Spleen (tissue), 11 donors: Measurements from ENCODE around the gene MMP25. TPM values are rescaled to one million over a fixed set of nuclear protein-coding genes. Genes with fewer than 3 reads are reported as not detected.

Experiments used
- DNase-seq: peaks from one replicate; pipeline ENCODE4 v3.0.0-alpha.2; 2020
- H3K27ac ChIP-seq, 8 donors: fragments of 200-600 bp; sonication (generic) in 7 of 8; 1 replicate in 4 of 8; 2 replicates in 4 of 8; pipeline versions ENCODE4 v1.5.0 to v1.8.0; 2016 to 2021; ENCODE audit warnings: inconsistent platforms in 4 of 8, mild to moderate bottlenecking in 4 of 8, moderate library complexity in 1 of 8
- H3K27me3 ChIP-seq, 7 donors: fragments of 200-600 bp; sonication (generic) in 6 of 7; replicated peaks in 1 of 7; 1 replicate in 4 of 7; 2 replicates in 3 of 7; pipeline versions ENCODE4 v1.5.0 to v1.8.0; 2016 to 2021; ENCODE audit warnings: inconsistent platforms in 3 of 7, mild to moderate bottlenecking in 1 of 7
- H3K36me3 ChIP-seq, 6 donors: fragments of 200-600 bp; sonication (generic) in 5 of 6; 1 replicate in 4 of 6; 2 replicates in 2 of 6; pipeline versions ENCODE4 v1.5.0 to v1.8.0; 2016 to 2021; ENCODE audit warnings: inconsistent platforms in 2 of 6
- H3K4me1 ChIP-seq, 6 donors: fragments of 200-600 bp; sonication (generic) in 5 of 6; 1 replicate in 3 of 6; 2 replicates in 3 of 6; pipeline versions ENCODE4 v1.5.0 to v1.8.0; 2016 to 2021; ENCODE audit warnings: inconsistent platforms in 3 of 6
- H3K4me3 ChIP-seq, 8 donors: fragments of 200-600 bp; sonication (generic) in 7 of 8; 1 replicate in 4 of 8; 2 replicates in 4 of 8; pipeline versions ENCODE4 v1.5.0 to v1.8.0; 2016 to 2021; ENCODE audit warnings: inconsistent platforms in 4 of 8, mild to moderate bottlenecking in 4 of 8, moderate library complexity in 2 of 8
- H3K9me3 ChIP-seq, 8 donors: fragments of 200-600 bp; sonication (generic) in 7 of 8; 1 replicate in 4 of 8; 2 replicates in 4 of 8; pipeline versions ENCODE4 v1.5.0 to v1.8.0; 2016 to 2021; ENCODE audit warnings: inconsistent platforms in 4 of 8
- CTCF ChIP-seq, 11 experiments: fragments of 200-600 bp in 7 of 11; fragments of 450-650 bp in 4 of 11; sonication (generic) in 4 of 11; IDR thresholded peaks in 8 of 11; conservative IDR thresholded peaks in 3 of 11; 1 replicate in 7 of 11; 2 replicates in 4 of 11; pipeline versions ENCODE4 v1.4.0 to v1.8.0; 2016 to 2021; ENCODE audit warnings: antibody characterized with exemption in 11 of 11, inconsistent platforms in 4 of 11, mild to moderate bottlenecking in 1 of 11
- POLR2A ChIP-seq, 3 donors: fragments of 450-650 bp; IDR thresholded peaks; one replicate each; pipeline ENCODE4 v1.5.1; 2017; ENCODE audit warnings: antibody characterized with exemption in 3 of 3, mild to moderate bottlenecking in 1 of 3
- POLR2AphosphoS5 ChIP-seq, 3 donors: sonication (generic); formaldehyde crosslinking; IDR thresholded peaks; one replicate each; pipeline ENCODE4 v1.5.1; 2017; ENCODE audit warnings: antibody characterized with exemption in 3 of 3
- WGBS, 5 donors: extraction: QIAGEN DNeasy Blood & Tissue Kit in 3 of 5; methylation state at CpG; one replicate each; pipeline versions ENCODE4 v1.1.5 to v1.1.7; 2013 to 2018; 5-methylcytosine and 5-hydroxymethylcytosine counted together
- intact Hi-C: fragments of 100-400 bp; cut with DNase I; formaldehyde crosslinking; loops from one replicate; pipeline ENCODE4 v1.15.0; 2023; ENCODE audit warnings: low total_unique reads
- polyA plus RNA-seq, 3 donors: library from polyadenylated mRNA; stranded (reverse); fragments of 200-250 nt; gene quantifications; one replicate each; pipeline ENCODE4 v1.2.1, GENCODE V29; 2013
- total RNA-seq, 7 donors: library from RNA; depleted of rRNA in 3 of 7; stranded (reverse); fragments of >200 nt in 3 of 7; fragmentation: NEBNext Ultra II Directional in 4 of 7; extraction: Animal tissue kit (Norgen Biotek cat#: 25700) in 4 of 7; gene quantifications; one replicate each; pipeline versions ENCODE4 v1.1.0 to v1.2.1, GENCODE V29; 2016 to 2021
- donor health status: healthy with polysubstance abuse.
- donor health status: DM: no; HTN: no; CAD: no; lungs with moderate emphysema.
- donor health status: DM: no; HTN: no; CAD: no.
- donor health status: Bipolar disorder and iron deficiency.
- donor health status: healthy.
- donor health status: DM: no; HTN: no; CAD: no.
- donor health status: DM: yes; HTN: yes; CAD: no.

Gene MMP25
- total and polyA plus RNA-seq, 10 donors, result 2.7 to 282 (median 65.6) TPM

GRCh38 chr16:3025032-3026002 lies 21.0 kb upstream of the MMP25 start:
- intact Hi-C loops, result no loop called here
- H3K4me1 ChIP-seq, result peaks cover 37 to 86% (median 70%) of the 10 kb centered on the region in 6 donors
- H3K36me3 ChIP-seq, result peaks cover 0 to 27% (median 18%) of the 10 kb centered on the region in 6 donors
- DNase-seq, result peak; percentile 78
- no peak overlapping the region for H3K4me3 ChIP-seq
- H3K27me3 ChIP-seq, result peaks cover 0 to 23% (median 18%) of the 10 kb centered on the region in 7 donors
- WGBS, 5 donors, result 95 to 96% (median 96%) methylated on average over 18 of the region's 18 CpGs
- peak overlapping the region in 1 of 8 donors; percentile 94 for H3K27ac ChIP-seq
- TF ChIP-seq POLR2AphosphoS5 (IDR thresholded peaks at IDR 0.05) (no peak), POLR2A (IDR thresholded peaks at IDR 0.05) (no peak), CTCF (IDR thresholded peaks at IDR 0.05 in 8 of 11, conservative IDR thresholded peaks at IDR 0.05 in 3 of 11) (no peak)
- no peaks in the 10 kb centered on the region for H3K9me3 ChIP-seq

- intact Hi-C loops, result no loop called here
- no peak for DNase-seq
- H3K4me1 ChIP-seq, result peaks cover 35 to 86% (median 64%) of the 10 kb centered on the region in 6 donors
- no peak overlapping the region for H3K4me3 ChIP-seq
- no peak overlapping the region for H3K27ac ChIP-seq
- no peak for TF ChIP-seq CTCF (IDR thresholded peaks at IDR 0.05 in 8 of 11, conservative IDR thresholded peaks at IDR 0.05 in 3 of 11)
- H3K27me3 ChIP-seq, result peaks cover 0 to 30% (median 25%) of the 10 kb centered on the region in 7 donors
- H3K36me3 ChIP-seq, result peaks cover 0 to 27% (median 18%) of the 10 kb centered on the region in 6 donors
- H3K9me3 ChIP-seq, result no peaks in the 10 kb centered on the region
- WGBS, 5 donors, result 89 to 95% (median 94%) methylated on average over 8 of the region's 8 CpGs
These were observed 20.4 kb upstream of the MMP25 start for GRCh38 chr16:3026003-3026378.

GRCh38 chr16:3026609-3027488 lies 19.5 kb upstream of the MMP25 start:
- intact Hi-C loops, result no loop called here
- Histone ChIP-seq H3K36me3 (peaks cover 0 to 27% (median 18%) of the 10 kb centered on the region in 6 donors), H3K27ac (no peak overlapping the region), H3K4me1 (peaks cover 28 to 86% (median 57%) of the 10 kb centered on the region in 6 donors), H3K27me3 (peaks cover 0 to 39% (median 31%) of the 10 kb centered on the region in 7 donors), H3K4me3 (no peak overlapping the region), H3K9me3 (no peaks in the 10 kb centered on the region)
- WGBS, 5 donors, result 94 to 98% (median 96%) methylated on average over 23 to 24 of the region's 24 CpGs
- peak; percentile 85 for DNase-seq
- TF ChIP-seq POLR2A (IDR thresholded peaks at IDR 0.05), result no peak
- no peak for TF ChIP-seq CTCF (IDR thresholded peaks at IDR 0.05 in 8 of 11, conservative IDR thresholded peaks at IDR 0.05 in 3 of 11)
- no peak for TF ChIP-seq POLR2AphosphoS5 (IDR thresholded peaks at IDR 0.05)
